HCT116 (cell line): ENCODE measurements around the gene GRIK3. TPM values are rescaled to one million over a fixed set of nuclear protein-coding genes. Genes with fewer than 3 reads are reported as not detected.

Source experiments
- ATAC-seq: fragments of 200-7000 bp; cut with Tn5 transposase; 2 replicates; pipeline ENCODE4 v1.9.1; 2020; ENCODE audit warnings: mild to moderate bottlenecking, moderate library complexity
- BruUV-seq: library from RNA; stranded (reverse); fragments of 400-500 nt; replicated peaks from 2 replicates; lab custom pipeline; 2021; lab: Mats Ljungman, UMichigan
- CTCF ChIA-PET: fragments of 300-600 bp; sonication (Branson Sonifier 250); formaldehyde crosslinking; loops from one replicate; lab custom pipeline; 2021; ENCODE audit warnings: antibody characterized with exemption; lab: Charles Lee
- POLR2A ChIA-PET: fragments of 300-600, 350-600 bp; sonication (Branson Sonifier 250); formaldehyde crosslinking; loops from one replicate; lab custom pipeline; 2021; ENCODE audit warnings: antibody characterized with exemption; lab: Charles Lee
- RAD21 ChIA-PET, 2 experiments: fragments of 300-600 bp; sonication (Branson Sonifier 250); formaldehyde crosslinking; loops; one replicate each; lab custom pipeline; 2023; ENCODE audit warnings: low total read pairs in 2 of 2; ENCODE audit not compliant: uncharacterized antibody in 2 of 2, unreplicated experiment in 2 of 2, low non-redundant PET in 1 of 2; lab: Charles Lee
- DNase-seq: peaks from one replicate; pipeline ENCODE4 v3.0.0-alpha.2; 2010; ENCODE audit warnings: low read depth, low spot score
- H2AFZ ChIP-seq: fragments of 200-600 bp; shearing (Covaris generic), sonication (generic); 2 replicates; pipeline ENCODE4 v1.6.1; 2017; ENCODE audit warnings: low read depth, mixed run types, mixed read lengths, antibody characterized with exemption, low read length; ENCODE audit not compliant: poor library complexity, severe bottlenecking
- H3K27ac ChIP-seq: 2 replicates; pipeline ENCODE4 v1.5.1; 2012; ENCODE audit warnings: low read depth, low read length
- H3K27me3 ChIP-seq: fragments of 200-600 bp; sonication (generic); 2 replicates; pipeline ENCODE4 v1.6.1; 2016; ENCODE audit warnings: mixed run types, low read length, mixed read lengths; ENCODE audit not compliant: insufficient read depth
- H3K36me3 ChIP-seq, 2 experiments: fragments of 200-500 bp in 1 of 2; fragments of 200-600 bp in 1 of 2; sonication (Bioruptor generic) in 1 of 2; sonication (generic) in 1 of 2; 2 replicates each; pipeline versions ENCODE4 v1.5.1 to v1.6.1; 2014 to 2016; ENCODE audit warnings: low read length in 2 of 2, inconsistent platforms in 1 of 2, mixed read lengths in 1 of 2, mixed run types in 1 of 2; ENCODE audit not compliant: insufficient read depth in 2 of 2, control insufficient read depth in 1 of 2
- H3K4me1 ChIP-seq, 2 experiments: fragments of 200-600 bp in 1 of 2; sonication (generic) in 1 of 2; 2 replicates each; pipeline versions ENCODE4 v1.5.1 to v1.6.1; 2012 to 2017; ENCODE audit warnings: low read length in 2 of 2, inconsistent platforms in 1 of 2, mild to moderate bottlenecking in 1 of 2, mixed read lengths in 1 of 2, mixed run types in 1 of 2, moderate library complexity in 1 of 2; ENCODE audit not compliant: insufficient read depth in 2 of 2, control insufficient read depth in 1 of 2
- H3K4me2 ChIP-seq: fragments of 200-600 bp; sonication (generic); 2 replicates; pipeline ENCODE4 v1.6.1; 2017; ENCODE audit warnings: mixed run types, low read length, mixed read lengths
- H3K4me3 ChIP-seq, 2 experiments: fragments of 200-600 bp in 1 of 2; sonication (generic) in 1 of 2; replicated peaks in 1 of 2; 2 replicates each; pipeline ENCODE4 v1.5.1; 2011 to 2016; ENCODE audit warnings: low read length in 2 of 2, control low read depth in 1 of 2, low read depth in 1 of 2, mild to moderate bottlenecking in 1 of 2, mixed read lengths in 1 of 2, mixed run types in 1 of 2
- H3K79me2 ChIP-seq: fragments of 200-600 bp; sonication (generic); 2 replicates; pipeline ENCODE4 v1.6.1; 2017; ENCODE audit warnings: mild to moderate bottlenecking, mixed run types, low read length, moderate library complexity, mixed read lengths; ENCODE audit not compliant: insufficient read depth
- H3K9ac ChIP-seq: fragments of 200-600 bp; sonication (generic); 2 replicates; pipeline ENCODE4 v1.6.1; 2016; ENCODE audit warnings: low read length, mixed read lengths
- H3K9me2 ChIP-seq: fragments of 200-600 bp; sonication (generic), shearing (Covaris generic); 2 replicates; pipeline ENCODE4 v1.6.1; 2017; ENCODE audit warnings: mixed run types, mild to moderate bottlenecking, moderate library complexity; ENCODE audit not compliant: insufficient read depth
- H3K9me3 ChIP-seq, 2 experiments: fragments of 200-500 bp in 1 of 2; fragments of 200-600 bp in 1 of 2; sonication (Bioruptor generic) in 1 of 2; sonication (generic) in 1 of 2; 2 replicates each; pipeline ENCODE4 v1.6.1; 2014 to 2017; ENCODE audit warnings: low read length in 2 of 2, mixed read lengths in 2 of 2, inconsistent platforms in 1 of 2, low read depth in 1 of 2, mild to moderate bottlenecking in 1 of 2, mixed run types in 1 of 2, moderate library complexity in 1 of 2; ENCODE audit not compliant: control insufficient read depth in 1 of 2, insufficient read depth in 1 of 2
- H4K20me1 ChIP-seq: fragments of 200-600 bp; sonication (generic), shearing (Covaris generic); 2 replicates; pipeline ENCODE4 v1.6.1; 2017; ENCODE audit warnings: mixed run types, mild to moderate bottlenecking, moderate library complexity; ENCODE audit not compliant: insufficient read depth
- CBX3 ChIP-seq: IDR thresholded peaks from 2 replicates; pipeline ENCODE4 v1.6.1; 2012; ENCODE audit warnings: low read depth
- ELF1 ChIP-seq: IDR thresholded peaks from 2 replicates; pipeline ENCODE4 v1.6.1; 2012; ENCODE audit warnings: low read depth, borderline replicate concordance
- POLR2AphosphoS5 ChIP-seq: IDR thresholded peaks from 2 replicates; pipeline ENCODE4 v1.6.1; 2011; ENCODE audit warnings: mild to moderate bottlenecking, low read depth, low read length, moderate library complexity
- RAD21 ChIP-seq: IDR thresholded peaks from 2 replicates; pipeline ENCODE4 v1.6.1; 2012; ENCODE audit warnings: low read depth, mild to moderate bottlenecking
- YY1 ChIP-seq: IDR thresholded peaks from 2 replicates; pipeline ENCODE4 v1.6.1; 2011; ENCODE audit warnings: low read length, low read depth, moderate library complexity, mild to moderate bottlenecking; ENCODE audit not compliant: insufficient replicate concordance; ENCODE audit errors: extremely low read depth
- ZFX ChIP-seq: fragments of 450-650 bp; IDR thresholded peaks from 2 replicates; pipeline ENCODE4 v1.6.1; 2017
- ZNF274 ChIP-seq: fragments of 200-500 bp; sonication (Bioruptor generic); IDR thresholded peaks from 2 replicates; pipeline ENCODE4 v1.6.1; 2014; ENCODE audit warnings: mild to moderate bottlenecking, low read depth, low read length, inconsistent platforms
- intact Hi-C: fragments of 100-400 bp; cut with micrococcal nuclease; formaldehyde crosslinking; loops from 2 replicates; pipeline ENCODE4 v1.10.0; 2022
- total RNA-seq: library from RNA; stranded (reverse); gene quantifications from one replicate; pipeline ENCODE4 v1.2.1, GENCODE V29; 2021; ENCODE audit not compliant: unreplicated experiment
- TF ChIP-seq, protein P1 (sequence below): IDR thresholded peaks from 2 replicates; pipeline ENCODE4 v1.6.1; 2011; ENCODE audit warnings: mild to moderate bottlenecking, low read length, moderate library complexity; ENCODE audit not compliant: insufficient replicate concordance; ENCODE audit errors: extremely low read depth
- TF ChIP-seq, protein P2 (sequence below): IDR thresholded peaks from 2 replicates; pipeline ENCODE4 v1.6.1; 2012
- TF ChIP-seq, protein P3 (sequence below), 3 experiments: fragments of 200-600 bp in 1 of 3; sonication (generic) in 1 of 3; IDR thresholded peaks in 2 of 3; conservative IDR thresholded peaks in 1 of 3; 2 replicates each; pipeline ENCODE4 v1.5.1; 2012 to 2017; ENCODE audit warnings: low read depth in 2 of 3, low read length in 2 of 3, antibody characterized with exemption in 1 of 3, borderline replicate concordance in 1 of 3, control low read depth in 1 of 3, mild to moderate bottlenecking in 1 of 3, mixed read lengths in 1 of 3, mixed run types in 1 of 3, moderate library complexity in 1 of 3; ENCODE audit not compliant: insufficient read depth in 1 of 3

Gene GRIK3
- total RNA-seq, 1 experiment from 2014 or later, result not detected

DNA sequence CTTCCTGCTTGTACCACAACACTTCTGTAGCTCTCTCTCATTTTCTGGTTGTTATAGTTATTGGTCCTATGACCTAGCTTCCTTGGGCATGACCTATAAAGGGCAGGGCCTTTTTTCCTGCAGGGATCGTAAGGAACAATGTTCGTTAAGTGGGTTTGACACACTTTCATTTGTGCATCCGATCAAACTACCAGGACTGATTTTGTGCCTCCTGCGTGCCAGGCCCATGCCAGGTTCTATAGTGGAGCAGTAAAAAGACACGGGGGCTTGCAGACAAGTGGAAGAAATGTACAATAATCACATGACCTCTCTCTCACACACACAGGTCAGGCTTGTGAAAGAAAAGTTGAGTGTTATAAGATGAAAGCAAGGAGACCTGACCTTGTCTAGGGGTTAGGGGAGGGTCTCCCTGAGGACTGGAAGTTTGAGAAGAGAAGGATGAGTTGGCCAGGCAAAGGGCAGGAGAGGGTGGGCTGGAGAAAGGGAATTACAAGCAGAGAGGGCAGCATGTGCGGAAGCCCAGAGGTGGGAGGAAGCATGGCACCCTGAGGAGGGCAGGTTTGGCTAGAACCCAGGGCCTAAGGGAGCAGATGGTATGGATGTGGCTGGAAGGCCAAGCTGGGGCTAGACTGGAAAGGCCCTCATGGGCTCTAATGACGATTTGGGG is 145.4 kb downstream of the GRIK3 start (continued):
- TF ChIP-seq, protein P1, sequence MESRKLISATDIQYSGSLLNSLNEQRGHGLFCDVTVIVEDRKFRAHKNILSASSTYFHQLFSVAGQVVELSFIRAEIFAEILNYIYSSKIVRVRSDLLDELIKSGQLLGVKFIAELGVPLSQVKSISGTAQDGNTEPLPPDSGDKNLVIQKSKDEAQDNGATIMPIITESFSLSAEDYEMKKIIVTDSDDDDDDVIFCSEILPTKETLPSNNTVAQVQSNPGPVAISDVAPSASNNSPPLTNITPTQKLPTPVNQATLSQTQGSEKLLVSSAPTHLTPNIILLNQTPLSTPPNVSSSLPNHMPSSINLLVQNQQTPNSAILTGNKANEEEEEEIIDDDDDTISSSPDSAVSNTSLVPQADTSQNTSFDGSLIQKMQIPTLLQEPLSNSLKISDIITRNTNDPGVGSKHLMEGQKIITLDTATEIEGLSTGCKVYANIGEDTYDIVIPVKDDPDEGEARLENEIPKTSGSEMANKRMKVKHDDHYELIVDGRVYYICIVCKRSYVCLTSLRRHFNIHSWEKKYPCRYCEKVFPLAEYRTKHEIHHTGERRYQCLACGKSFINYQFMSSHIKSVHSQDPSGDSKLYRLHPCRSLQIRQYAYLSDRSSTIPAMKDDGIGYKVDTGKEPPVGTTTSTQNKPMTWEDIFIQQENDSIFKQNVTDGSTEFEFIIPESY, result no peak
- TF ChIP-seq, protein P2, sequence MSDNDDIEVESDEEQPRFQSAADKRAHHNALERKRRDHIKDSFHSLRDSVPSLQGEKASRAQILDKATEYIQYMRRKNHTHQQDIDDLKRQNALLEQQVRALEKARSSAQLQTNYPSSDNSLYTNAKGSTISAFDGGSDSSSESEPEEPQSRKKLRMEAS, result no peak
- TF ChIP-seq, all 23 proteins: peak for 0

DNA sequence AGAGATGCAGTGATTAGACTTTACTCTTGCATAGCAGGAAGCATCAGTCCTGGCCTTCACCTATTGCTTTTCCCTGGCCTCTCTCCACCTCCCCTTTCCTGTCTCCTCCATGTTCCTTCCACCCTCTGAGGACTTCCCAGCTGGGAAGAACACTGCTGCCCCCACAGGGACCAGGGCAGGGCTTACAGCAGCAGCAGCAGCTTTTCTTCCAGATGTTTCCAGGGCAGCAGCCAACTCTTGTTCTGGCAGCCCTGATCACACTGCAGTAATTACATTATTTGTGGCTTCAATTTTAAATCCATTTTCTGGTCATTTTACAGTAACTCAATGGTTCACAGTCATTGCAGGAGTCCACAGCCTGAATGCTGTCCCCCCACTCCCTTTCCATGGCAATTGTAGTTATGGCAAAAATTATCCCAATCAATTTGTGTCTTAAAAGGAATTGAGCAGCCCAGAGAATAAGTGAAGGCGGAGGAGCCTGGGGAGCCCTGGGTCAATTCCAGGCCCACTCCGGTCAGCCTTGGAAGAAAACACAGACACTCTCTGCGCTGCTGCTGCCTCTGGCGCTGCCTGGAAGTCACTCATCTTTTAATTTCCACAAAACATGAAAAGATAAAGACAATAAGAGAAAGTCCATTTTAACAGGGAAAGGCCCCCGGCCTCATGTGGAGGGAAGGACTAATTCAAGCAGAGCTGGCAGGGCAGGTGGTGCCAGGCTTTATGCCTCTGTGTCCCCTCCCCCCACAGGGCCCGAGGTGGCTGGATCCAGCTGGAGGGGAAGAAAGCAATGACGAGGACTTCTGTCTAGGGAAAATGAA is 148.6 kb downstream of the GRIK3 start:
- intact Hi-C loops, result no loop called here
- POLR2A ChIA-PET, result no interaction called here

More for the DNA sequence above, 148.6 kb downstream of the GRIK3 start:
- ChIA-PET RAD21 (no interaction called here), CTCF (no interaction called here)
- no peak for ATAC-seq
- Histone ChIP-seq H3K9ac (no peak overlapping the region), H2AFZ (no peak overlapping the region), H3K27me3 (peaks cover 24% of the 10 kb centered on the region), H3K4me2 (no peak overlapping the region), H3K36me3 (no peaks in the 10 kb centered on the region), H3K4me1 (no peaks in the 10 kb centered on the region), H3K9me3 (no peaks in the 10 kb centered on the region), H3K27ac (no peak overlapping the region), H3K4me3 (no peak overlapping the region), H3K9me2 (no peaks in the 10 kb centered on the region), H3K79me2 (no peaks in the 10 kb centered on the region), H4K20me1 (no peaks in the 10 kb centered on the region)
- no peak for DNase-seq
- BruUV-seq, result no TSS peak
- TF ChIP-seq POLR2AphosphoS5 (no peak), ELF1 (no peak), YY1 (no peak), RAD21 (no peak), ZNF274 (no peak), ZFX (no peak), CBX3 (no peak)
- TF ChIP-seq, protein P2, result no peak
- TF ChIP-seq, protein P1, result no peak
- TF ChIP-seq, protein P3, sequence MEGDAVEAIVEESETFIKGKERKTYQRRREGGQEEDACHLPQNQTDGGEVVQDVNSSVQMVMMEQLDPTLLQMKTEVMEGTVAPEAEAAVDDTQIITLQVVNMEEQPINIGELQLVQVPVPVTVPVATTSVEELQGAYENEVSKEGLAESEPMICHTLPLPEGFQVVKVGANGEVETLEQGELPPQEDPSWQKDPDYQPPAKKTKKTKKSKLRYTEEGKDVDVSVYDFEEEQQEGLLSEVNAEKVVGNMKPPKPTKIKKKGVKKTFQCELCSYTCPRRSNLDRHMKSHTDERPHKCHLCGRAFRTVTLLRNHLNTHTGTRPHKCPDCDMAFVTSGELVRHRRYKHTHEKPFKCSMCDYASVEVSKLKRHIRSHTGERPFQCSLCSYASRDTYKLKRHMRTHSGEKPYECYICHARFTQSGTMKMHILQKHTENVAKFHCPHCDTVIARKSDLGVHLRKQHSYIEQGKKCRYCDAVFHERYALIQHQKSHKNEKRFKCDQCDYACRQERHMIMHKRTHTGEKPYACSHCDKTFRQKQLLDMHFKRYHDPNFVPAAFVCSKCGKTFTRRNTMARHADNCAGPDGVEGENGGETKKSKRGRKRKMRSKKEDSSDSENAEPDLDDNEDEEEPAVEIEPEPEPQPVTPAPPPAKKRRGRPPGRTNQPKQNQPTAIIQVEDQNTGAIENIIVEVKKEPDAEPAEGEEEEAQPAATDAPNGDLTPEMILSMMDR (IDR thresholded peaks at IDR 0.05 in 2 of 3, conservative IDR thresholded peaks at IDR 0.05 in 1 of 3; ENCODE audit: borderline replicate concordance in 1 of 3, insufficient read depth in 1 of 3, low read depth in 2 of 3, low read length in 2 of 3), result no peak
